BLaER1 treated with 17β-estradiol and CSF1 and Interleukin-3, amounts not matched to agents 10 nM and 100 nM (cell line): ENCODE measurements around the gene MAP2K7.

Source experiments
- H3K27ac ChIP-seq, 11 experiments: shearing (Covaris generic); formaldehyde crosslinking; 2 replicates each; pipeline ENCODE4 v1.8.1; 2022
- H3K27me3 ChIP-seq, 11 experiments: shearing (Covaris generic); formaldehyde crosslinking; 2 replicates each; pipeline ENCODE4 v1.8.1; 2022
- H3K36me3 ChIP-seq, 11 experiments: shearing (Covaris generic); formaldehyde crosslinking; 2 replicates each; pipeline ENCODE4 v1.8.1; 2022
- H3K4me1 ChIP-seq, 10 experiments: shearing (Covaris generic); formaldehyde crosslinking; 2 replicates each; pipeline ENCODE4 v1.8.1; 2022
- H3K4me2 ChIP-seq, 11 experiments: shearing (Covaris generic); formaldehyde crosslinking; 2 replicates each; pipeline ENCODE4 v1.8.1; 2022
- H3K4me3 ChIP-seq, 10 experiments: shearing (Covaris generic); formaldehyde crosslinking; 2 replicates each; pipeline ENCODE4 v1.8.1; 2022
- H3K9ac ChIP-seq, 11 experiments: shearing (Covaris generic); formaldehyde crosslinking; 2 replicates each; pipeline ENCODE4 v1.8.1; 2022
- H3K9me3 ChIP-seq, 11 experiments: shearing (Covaris generic); formaldehyde crosslinking; replicated peaks in 1 of 11; 2 replicates each; pipeline ENCODE4 v1.8.1; 2022
- H4K20me1 ChIP-seq, 11 experiments: shearing (Covaris generic); formaldehyde crosslinking; 2 replicates each; pipeline ENCODE4 v1.8.1; 2022
- Cebpa-rat ChIP-seq, 11 experiments: shearing (Covaris generic); IDR thresholded peaks; 2 replicates each; pipeline ENCODE4 v1.8.1; 2022

Gene MAP2K7

GRCh38 chr19:7874897-7875273 is 28.8 kb upstream of the MAP2K7 start:
- H3K9ac ChIP-seq, result peak overlapping the region in 9 of 11 experiments; percentile 46 to 85 (median 71); a peak in 14 of 22 replicates
- TF ChIP-seq Cebpa-rat (IDR thresholded peaks at IDR 0.05), result no peak
- peak overlapping the region in 3 of 11 experiments; percentile 8 to 63 (median 54); a peak in 4 of 22 replicates for H3K27ac ChIP-seq

GRCh38 chr19:7877249-7877836 is 26.3 kb upstream of the MAP2K7 start:
- H3K27ac ChIP-seq, result no peak overlapping the region
- TF ChIP-seq Cebpa-rat (IDR thresholded peaks at IDR 0.05), result no peak
- no peaks in the 10 kb centered on the region for H3K36me3 ChIP-seq
- no peak overlapping the region for H3K4me3 ChIP-seq
- H3K9me3 ChIP-seq, result 0 out of 22 replicates have a peak, but pooled peaks cover 0 to 4% (median 0%) of the 10 kb centered on the region in 11 experiments
- H3K27me3 ChIP-seq, result peaks cover 0 to 21% (median 0%) of the 10 kb centered on the region in 11 experiments; a peak in 10 of 22 replicates
- H3K4me1 ChIP-seq, result peaks cover 19 to 44% (median 41%) of the 10 kb centered on the region in 10 experiments
- peaks cover 0 to 7% (median 0%) of the 10 kb centered on the region in 11 experiments; a peak in 1 of 22 replicates for H4K20me1 ChIP-seq
- no peak overlapping the region for H3K4me2 ChIP-seq
- no peak overlapping the region for H3K9ac ChIP-seq

More at GRCh38 chr19:7874897-7875273, 28.8 kb upstream of the MAP2K7 start:
- Histone ChIP-seq H3K36me3 (no peaks in the 10 kb centered on the region), H4K20me1 (peaks cover 0 to 23% (median 9%) of the 10 kb centered on the region in 11 experiments; a peak in 12 of 22 replicates), H3K4me3 (peak overlapping the region in 9 of 10 experiments; percentile 66 to 77 (median 69); a peak in 17 of 20 replicates), H3K4me2 (peak overlapping the region; percentile 85 to 99 (median 98)), H3K9me3 (no peaks in the 10 kb centered on the region), H3K27me3 (peaks cover 0 to 21% (median 0%) of the 10 kb centered on the region in 11 experiments; a peak in 10 of 22 replicates), H3K4me1 (peaks cover 31 to 60% (median 55%) of the 10 kb centered on the region in 10 experiments)

- H3K27ac ChIP-seq, result peak overlapping the region in 2 of 11 experiments; percentile 31 to 32; a peak in 3 of 22 replicates
- H3K4me3 ChIP-seq, result no peak overlapping the region
- H3K4me1 ChIP-seq, result peaks cover 16 to 43% (median 36%) of the 10 kb centered on the region in 10 experiments
- TF ChIP-seq Cebpa-rat (IDR thresholded peaks at IDR 0.05), result no peak
- H3K9me3 ChIP-seq, result 0 out of 22 replicates have a peak, but pooled peaks cover 0 to 4% (median 0%) of the 10 kb centered on the region in 11 experiments
- peaks cover 0 to 6% (median 0%) of the 10 kb centered on the region in 11 experiments; a peak in 8 of 22 replicates for H3K27me3 ChIP-seq
- H3K4me2 ChIP-seq, result peak overlapping the region in 8 of 11 experiments; percentile 12 to 60 (median 46); a peak in 12 of 22 replicates
- H3K36me3 ChIP-seq, result no peaks in the 10 kb centered on the region
- H4K20me1 ChIP-seq, result no peaks in the 10 kb centered on the region
- H3K9ac ChIP-seq, result peak overlapping the region in 1 of 11 experiments; percentile 41; a peak in 2 of 22 replicates
Measured at GRCh38 chr19:7879111-7879807, 24.4 kb upstream of the MAP2K7 start.

- H3K9me3 ChIP-seq, result 0 out of 22 replicates have a peak, but pooled peaks cover 0 to 4% (median 0%) of the 10 kb centered on the region in 11 experiments
- no peaks in the 10 kb centered on the region for H4K20me1 ChIP-seq
- H3K27ac ChIP-seq, result no peak overlapping the region
- no peak overlapping the region for H3K4me3 ChIP-seq
- H3K27me3 ChIP-seq, result peaks cover 0 to under 1% (median 0%) of the 10 kb centered on the region in 11 experiments; a peak in 2 of 22 replicates
- TF ChIP-seq Cebpa-rat (IDR thresholded peaks at IDR 0.05), result no peak
- no peaks in the 10 kb centered on the region for H3K36me3 ChIP-seq
- peaks cover 12 to 38% (median 31%) of the 10 kb centered on the region in 10 experiments for H3K4me1 ChIP-seq
- H3K9ac ChIP-seq, result no peak overlapping the region
- H3K4me2 ChIP-seq, result peak overlapping the region in 4 of 11 experiments; percentile 12 to 60 (median 57); a peak in 4 of 22 replicates
Measured at GRCh38 chr19:7879836-7880235, 23.8 kb upstream of the MAP2K7 start.

- H3K4me2 ChIP-seq, result no peak overlapping the region
- no peak overlapping the region for H3K9ac ChIP-seq
- H3K27ac ChIP-seq, result no peak overlapping the region
- no peak overlapping the region for H3K4me3 ChIP-seq
- H3K4me1 ChIP-seq, result peaks cover 12 to 43% (median 30%) of the 10 kb centered on the region in 10 experiments
- H3K27me3 ChIP-seq, result no peaks in the 10 kb centered on the region
- TF ChIP-seq Cebpa-rat (IDR thresholded peaks at IDR 0.05), result no peak
- H3K36me3 ChIP-seq, result no peaks in the 10 kb centered on the region
- H4K20me1 ChIP-seq, result no peaks in the 10 kb centered on the region
- H3K9me3 ChIP-seq, result 0 out of 22 replicates have a peak, but pooled peaks cover 0 to 4% (median 0%) of the 10 kb centered on the region in 11 experiments
Measured at GRCh38 chr19:7881910-7882309, 21.8 kb upstream of the MAP2K7 start.

- peaks cover 0 to 9% (median 4%) of the 10 kb centered on the region in 11 experiments; a peak in 11 of 22 replicates for H3K27me3 ChIP-seq
- no peak overlapping the region for H3K4me3 ChIP-seq
- H3K4me1 ChIP-seq, result peaks cover 12 to 43% (median 30%) of the 10 kb centered on the region in 10 experiments
- no peaks in the 10 kb centered on the region for H3K36me3 ChIP-seq
- no peak overlapping the region for H3K9ac ChIP-seq
- H4K20me1 ChIP-seq, result no peaks in the 10 kb centered on the region
- peak overlapping the region in 4 of 11 experiments; percentile 5 to 60 (median 30); a peak in 1 of 22 replicates for H3K4me2 ChIP-seq
- H3K27ac ChIP-seq, result no peak overlapping the region
- 0 out of 22 replicates have a peak, but pooled peaks cover 0 to 4% (median 0%) of the 10 kb centered on the region in 11 experiments for H3K9me3 ChIP-seq
- no peak for TF ChIP-seq Cebpa-rat (IDR thresholded peaks at IDR 0.05)
Measured at GRCh38 chr19:7883105-7883504, 20.6 kb upstream of the MAP2K7 start.

- H4K20me1 ChIP-seq, result no peaks in the 10 kb centered on the region
- TF ChIP-seq Cebpa-rat (IDR thresholded peaks at IDR 0.05), result no peak
- no peak overlapping the region for H3K4me3 ChIP-seq
- H3K4me1 ChIP-seq, result peaks cover 12 to 38% (median 27%) of the 10 kb centered on the region in 10 experiments
- no peak overlapping the region for H3K27ac ChIP-seq
- H3K9me3 ChIP-seq, result 0 out of 22 replicates have a peak, but pooled peaks cover 0 to 4% (median 0%) of the 10 kb centered on the region in 11 experiments
- H3K36me3 ChIP-seq, result no peaks in the 10 kb centered on the region
- H3K9ac ChIP-seq, result no peak overlapping the region
- H3K27me3 ChIP-seq, result peaks cover 0 to 18% (median 12%) of the 10 kb centered on the region in 11 experiments; a peak in 14 of 22 replicates
- peak overlapping the region in 9 of 11 experiments; percentile 1 to 60 (median 26); a peak in 10 of 22 replicates for H3K4me2 ChIP-seq
Measured at GRCh38 chr19:7883796-7884570, 19.7 kb upstream of the MAP2K7 start.

- Histone ChIP-seq H3K36me3 (no peaks in the 10 kb centered on the region), H3K9ac (no peak overlapping the region), H4K20me1 (no peaks in the 10 kb centered on the region), H3K4me2 (no peak overlapping the region), H3K4me1 (peaks cover 12 to 37% (median 24%) of the 10 kb centered on the region in 10 experiments), H3K27ac (no peak overlapping the region), H3K4me3 (no peak overlapping the region), H3K27me3 (peaks cover 0 to 22% (median 16%) of the 10 kb centered on the region in 11 experiments; a peak in 14 of 22 replicates), H3K9me3 (0 out of 22 replicates have a peak, but pooled peaks cover 0 to 4% (median 0%) of the 10 kb centered on the region in 11 experiments)
- TF ChIP-seq Cebpa-rat (IDR thresholded peaks at IDR 0.05), result no peak
Measured at GRCh38 chr19:7885818-7886217, 17.9 kb upstream of the MAP2K7 start.
